ENCODE data around the gene LEKR1.

The LEKR1 gene

DNA sequence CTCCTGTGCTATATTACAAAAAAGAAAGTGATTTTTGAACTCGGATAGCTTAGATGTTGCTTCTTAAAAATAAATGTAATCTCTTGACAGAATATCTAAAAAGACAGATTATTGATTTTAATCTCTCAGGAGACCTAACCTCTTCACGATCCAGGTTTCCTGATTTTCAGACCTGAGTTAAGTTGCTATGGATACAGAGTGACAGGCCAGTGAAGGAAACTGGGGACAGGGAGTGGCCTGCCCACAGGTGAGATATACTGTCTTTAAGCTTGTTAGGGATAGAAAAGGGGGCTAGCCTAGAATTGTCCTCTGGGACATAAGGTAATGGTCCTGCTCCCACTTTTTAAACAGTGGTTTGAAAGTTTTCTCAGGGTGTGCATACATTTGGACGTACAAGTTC lies 260.6 kb downstream of the LEKR1 start:
- DNase-seq = no peak

DNA sequence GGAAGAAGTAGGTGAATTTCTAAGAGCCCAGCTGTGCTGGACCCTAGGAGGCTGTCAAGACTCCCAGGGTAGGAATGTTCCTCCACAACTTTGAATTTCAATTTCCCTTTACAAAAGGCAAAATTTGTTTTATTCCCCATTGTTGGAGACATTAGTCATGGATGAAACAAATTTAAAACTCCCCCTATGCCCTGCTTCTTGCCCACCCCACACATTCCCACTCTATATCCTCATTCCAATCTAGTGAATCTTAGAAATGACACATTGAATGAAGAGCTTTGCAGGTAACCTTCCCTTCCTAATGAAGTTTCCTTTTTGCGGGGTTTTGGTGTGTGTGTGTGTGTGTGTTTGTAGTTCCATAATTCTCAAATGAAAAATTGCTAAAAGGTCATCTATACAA lies 261.2 kb downstream of the LEKR1 start:
- DNase-seq = no peak

DNA sequence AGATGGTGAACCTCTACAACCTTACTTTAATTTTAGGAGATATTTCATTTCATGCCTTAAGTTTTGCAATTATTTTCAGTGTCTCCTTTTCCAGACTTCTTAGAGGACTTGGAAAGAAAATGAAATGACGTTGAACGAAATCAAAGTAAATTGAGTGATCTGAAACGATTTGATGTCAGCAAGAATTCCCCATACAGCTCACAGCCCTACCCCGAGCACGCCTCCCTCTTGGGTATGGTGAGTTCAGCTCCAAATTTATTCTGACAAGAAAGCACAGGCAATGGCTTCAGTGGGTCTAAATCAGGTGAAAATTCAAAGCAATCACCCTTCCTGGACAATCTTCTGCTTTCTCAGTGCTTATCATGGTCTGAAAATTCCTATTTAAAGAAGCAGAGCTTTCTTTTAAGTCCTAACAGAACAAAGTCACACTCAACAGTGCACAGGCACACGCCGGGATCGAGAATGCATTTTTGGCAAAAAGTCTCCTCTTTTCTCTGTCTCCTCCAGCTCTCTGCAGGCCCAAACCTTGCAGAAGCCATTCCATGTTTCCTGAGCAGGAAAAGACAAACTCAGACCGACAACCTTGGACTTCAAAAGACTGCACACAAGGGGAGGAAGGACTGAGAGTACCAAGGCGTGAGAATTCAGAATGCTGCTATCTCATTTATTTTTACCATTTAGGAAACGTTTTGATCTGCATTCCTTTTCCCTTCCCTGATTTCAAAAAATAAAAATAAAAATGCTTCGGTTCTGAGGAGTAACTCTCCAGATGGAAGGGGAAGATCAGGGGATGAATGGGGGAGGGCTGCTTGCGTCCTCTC lies 261.8 kb downstream of the LEKR1 start:
- DNase-seq = no peak

DNA sequence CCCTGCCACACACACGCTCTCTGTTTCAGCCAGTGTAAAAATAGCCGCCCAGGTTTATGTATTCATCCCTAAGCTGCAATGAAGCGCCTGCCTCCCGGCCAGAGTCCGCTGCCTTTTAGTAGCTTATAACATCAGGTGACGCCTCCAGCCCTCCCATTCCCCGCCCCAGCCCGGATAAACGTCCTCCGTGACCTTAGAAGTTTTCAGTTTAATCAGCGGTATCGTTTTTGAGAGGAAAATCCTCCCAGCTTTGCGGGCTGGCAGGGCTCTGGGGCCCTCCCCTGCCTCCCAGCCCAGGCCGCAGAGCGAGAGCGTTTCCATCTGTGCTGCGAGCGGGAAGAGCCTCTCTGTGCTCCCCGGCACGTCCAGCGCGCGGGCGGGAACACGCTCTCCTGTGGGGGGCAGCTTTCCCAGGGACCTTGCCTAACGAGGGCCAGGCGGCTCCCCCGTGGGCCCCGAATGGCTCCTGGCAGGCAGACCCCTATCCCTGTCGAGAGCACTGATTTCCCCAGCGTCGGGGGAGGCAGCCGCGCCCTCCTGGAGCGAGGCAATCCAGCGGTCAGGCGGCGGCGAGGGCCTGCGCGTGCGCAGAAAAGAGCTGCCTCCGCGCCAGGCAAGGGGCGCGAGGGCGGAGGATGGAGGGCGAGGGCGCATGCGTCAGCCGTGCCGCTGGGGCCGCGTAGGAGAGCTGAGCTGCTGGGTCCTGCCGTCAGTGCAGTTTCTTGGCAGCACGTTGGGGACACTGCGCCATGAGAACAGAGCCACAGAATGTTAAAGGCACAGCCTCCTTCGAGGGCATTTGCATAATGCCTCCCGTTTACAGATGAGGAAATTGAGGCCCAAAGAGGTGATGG lies 262.7 kb downstream of the LEKR1 start:
- peak; percentile 89 for DNase-seq

DNA sequence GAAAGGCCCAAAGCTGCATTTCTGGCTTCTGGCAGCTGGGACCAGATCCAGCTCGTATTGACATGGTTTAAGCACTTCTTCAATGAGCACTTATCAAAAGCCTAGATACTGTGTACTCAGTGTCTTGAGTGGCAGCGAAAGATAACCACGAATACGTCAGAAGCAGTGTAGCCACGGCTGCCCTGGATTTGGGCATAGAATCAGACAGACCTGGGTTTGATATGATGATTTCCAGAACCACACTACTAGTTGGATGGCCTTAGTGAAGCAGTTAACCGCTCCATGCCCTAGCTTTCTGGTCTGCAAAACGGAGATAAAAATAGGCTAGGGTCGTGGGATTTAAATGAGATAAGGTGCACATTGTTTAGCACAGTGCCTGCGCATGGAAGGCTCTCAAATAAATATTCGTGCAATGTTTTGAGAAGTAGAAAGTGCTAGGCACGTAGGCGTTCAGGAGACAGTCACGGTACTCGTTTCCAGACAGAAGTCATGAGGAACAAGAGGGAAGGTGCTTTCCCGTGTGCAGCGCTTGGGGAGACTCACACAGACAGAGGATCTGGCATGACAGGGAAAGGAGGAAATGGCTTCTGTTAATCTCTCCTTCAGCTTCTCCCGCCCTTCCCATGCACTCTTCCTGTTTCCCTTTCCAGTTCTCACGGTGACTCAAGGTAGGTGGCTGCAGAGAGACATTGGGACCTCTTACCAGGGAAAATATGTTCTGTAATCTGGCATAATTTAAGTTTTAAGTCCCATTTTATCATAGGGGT lies 263.5 kb downstream of the LEKR1 start:
- peak; percentile 21 for DNase-seq

DNA sequence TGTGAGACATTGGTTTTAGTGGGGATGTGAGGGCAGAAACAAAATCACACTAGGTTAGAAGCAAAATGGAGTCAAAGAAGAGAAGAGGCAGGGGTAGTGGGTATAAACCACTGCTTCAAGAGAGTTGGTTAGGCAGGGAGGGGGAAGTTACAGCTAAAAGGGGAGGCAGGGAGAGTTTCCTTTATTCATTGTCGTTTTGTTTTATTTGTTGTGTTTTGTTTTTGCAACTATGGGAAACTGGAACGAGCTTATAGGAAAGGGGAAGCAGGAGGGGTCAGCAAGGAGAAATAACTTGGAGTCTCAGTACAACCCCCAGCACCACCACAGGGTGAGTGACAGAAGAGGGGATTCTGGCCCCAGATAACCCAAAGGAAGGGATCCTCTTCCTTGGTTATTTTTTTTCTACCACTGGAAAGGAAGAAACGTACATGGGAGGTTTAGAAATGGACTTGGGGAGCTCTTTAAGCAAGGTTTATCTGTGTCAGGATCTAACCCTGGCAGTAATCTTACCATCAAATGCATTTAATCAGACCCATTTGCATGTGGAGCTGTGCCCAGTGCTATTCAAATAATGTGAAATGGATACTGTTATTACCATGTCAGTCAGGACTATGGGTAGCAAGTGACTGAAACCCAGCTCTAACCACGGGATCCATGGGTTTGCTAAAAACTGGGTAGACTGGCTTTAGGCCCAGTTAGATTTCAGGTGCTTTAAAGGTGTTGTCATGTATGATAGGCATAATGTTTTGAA lies 265.1 kb downstream of the LEKR1 start:
- DNase-seq = no peak

DNA sequence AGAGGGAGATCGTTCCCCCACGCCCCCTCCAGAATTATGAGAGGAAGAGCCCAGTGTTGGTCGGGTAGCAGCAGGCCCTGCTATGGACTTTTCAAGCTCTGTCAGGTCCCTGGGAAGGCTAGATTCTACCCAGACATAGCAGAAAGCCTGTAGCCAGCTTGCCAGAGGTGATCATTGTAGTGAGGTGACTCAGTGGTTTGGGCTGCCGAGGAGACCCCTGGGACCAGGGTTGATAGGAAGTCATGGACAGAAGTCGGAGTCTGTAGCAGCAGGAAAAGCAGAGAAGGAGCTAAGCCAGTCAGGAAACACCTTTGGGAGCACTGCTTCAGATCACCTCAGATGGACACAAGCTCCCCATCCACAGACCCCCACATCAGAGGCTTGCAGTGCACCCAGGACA lies 266.1 kb downstream of the LEKR1 start:
- no peak for DNase-seq

DNA sequence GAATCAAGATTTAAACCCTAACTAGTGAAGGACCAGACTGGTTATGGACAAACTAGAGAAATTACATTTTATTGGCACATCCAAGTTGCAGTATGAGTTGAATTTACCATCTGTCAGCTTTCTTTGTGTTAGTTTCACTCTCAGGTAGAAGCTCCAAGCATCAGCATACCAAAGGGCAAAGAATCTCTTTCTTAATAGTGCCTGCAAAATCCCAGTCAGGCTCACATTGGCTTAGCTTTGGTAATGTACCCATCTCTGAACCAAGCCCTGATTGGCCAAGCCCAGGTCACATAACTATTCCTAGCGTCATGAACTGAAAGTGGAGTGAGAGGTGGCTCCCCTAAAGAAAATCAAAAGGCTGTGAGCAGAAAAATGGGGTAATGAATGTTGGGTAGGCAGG lies 266.9 kb downstream of the LEKR1 start:
- DNase-seq = no peak

DNA sequence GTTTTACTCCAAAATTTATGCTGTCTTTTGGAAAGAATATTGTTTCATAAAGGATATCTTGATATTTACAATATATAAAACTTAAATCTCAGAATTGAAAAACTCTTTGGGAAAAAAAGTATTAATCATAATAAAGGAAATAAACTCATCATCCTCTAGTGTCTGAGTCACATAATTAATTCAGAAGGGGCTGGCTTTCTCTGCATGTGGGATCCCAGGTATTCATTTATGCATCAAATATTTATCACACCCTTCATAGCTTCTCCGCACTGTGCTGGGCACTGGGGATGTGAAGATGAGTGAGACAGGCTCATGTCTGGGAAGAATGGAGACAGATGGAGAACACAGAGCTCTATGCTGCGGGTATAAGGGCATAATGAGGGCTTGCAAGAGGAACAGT lies 268.1 kb downstream of the LEKR1 start:
- DNase-seq = no peak

DNA sequence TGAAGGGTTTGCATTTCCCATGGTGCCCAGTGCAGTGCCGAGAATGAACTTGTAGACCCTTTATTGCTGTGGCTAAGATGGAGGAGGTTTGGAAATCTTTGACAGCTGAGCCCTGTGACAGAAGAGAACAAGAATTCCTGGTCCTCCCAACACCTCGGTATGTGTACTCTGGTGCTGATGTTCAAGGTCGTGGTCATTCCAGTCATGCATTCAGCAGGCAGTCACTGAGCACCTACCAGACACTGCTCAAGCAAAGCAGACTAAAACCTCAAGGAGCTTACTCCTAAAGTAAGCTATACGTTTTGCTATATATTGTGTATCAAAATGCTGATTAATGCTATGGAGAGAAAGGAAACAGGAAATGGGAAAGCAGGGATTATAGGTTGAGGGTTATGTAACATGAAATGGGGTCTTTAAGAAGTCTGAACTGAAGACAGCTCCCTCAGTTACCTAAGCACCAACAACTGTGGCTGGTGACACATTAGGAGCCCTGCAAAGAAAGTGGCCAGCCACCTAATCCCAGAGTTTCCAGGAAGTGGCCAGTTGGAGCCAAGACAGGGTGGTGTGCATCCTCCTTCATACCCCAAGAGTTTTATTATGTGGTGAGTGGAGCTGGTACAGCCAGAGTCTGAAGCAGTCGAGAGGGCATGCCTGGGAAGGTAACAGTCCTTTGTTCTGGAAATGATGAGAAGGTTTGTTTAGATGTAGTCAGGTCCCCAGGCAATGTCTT lies 268.8 kb downstream of the LEKR1 start:
- no peak for DNase-seq
